A549 treated with AZD9567 at 1 μM for 4 hours (cell line): ENCODE data around the gene HYDIN. TPM values are rescaled to one million over a fixed set of nuclear protein-coding genes. Genes with fewer than 3 reads are reported as not detected.

ENCODE experiments used
- total RNA-seq: library from RNA; stranded (reverse); fragments of 200-300 nt; extraction: Qiagen RNA extraction; gene quantifications from 5 replicates; pipeline ENCODE4 v1.2.3, GENCODE V29; 2022; ENCODE audit not compliant: insufficient read depth

HYDIN gene
- total RNA-seq: 0.27 to 0.42 TPM (median 0.34 TPM) in 4 of 5 replicates, not detected in the other

GRCh38 chr16:71230122-71230845, at the start of gene HYDIN:
Gene HYDIN (minus strand): TSS chr16:71230722. CDS start chr16:71186895, 43,827 bp downstream.

GRCh38 chr16:70800781-70801480, 429.6 kb downstream of the HYDIN start, which contains the start of gene VAC14:
Gene VAC14 (minus strand): TSS chr16:70801158. CDS start chr16:70800900, 258 bp downstream.

Other genes with a start within 250 kb of the HYDIN start
- gene CMTR2, start 58.7 kb upstream of the HYDIN start, total RNA-seq: 11.4 to 14.2 TPM (median 13.6 TPM) in 5 replicates
- gene CALB2, start 128.0 kb upstream of the HYDIN start, total RNA-seq: 4.0 to 5.3 TPM (median 4.3 TPM) in 5 replicates
- gene TLE7, start 211.3 kb upstream of the HYDIN start, total RNA-seq: not detected in 5 replicates
- gene ZNF23, start 231.5 kb upstream of the HYDIN start, total RNA-seq: 6.1 to 10.4 TPM (median 6.7 TPM) in 5 replicates